ENCODE data around the gene EPGN. TPM values are rescaled to one million over a fixed set of nuclear protein-coding genes. Genes with fewer than 3 reads are reported as not detected.

The EPGN gene
- total RNA-seq, 2 experiments from 2014 or later = not detected

DNA sequence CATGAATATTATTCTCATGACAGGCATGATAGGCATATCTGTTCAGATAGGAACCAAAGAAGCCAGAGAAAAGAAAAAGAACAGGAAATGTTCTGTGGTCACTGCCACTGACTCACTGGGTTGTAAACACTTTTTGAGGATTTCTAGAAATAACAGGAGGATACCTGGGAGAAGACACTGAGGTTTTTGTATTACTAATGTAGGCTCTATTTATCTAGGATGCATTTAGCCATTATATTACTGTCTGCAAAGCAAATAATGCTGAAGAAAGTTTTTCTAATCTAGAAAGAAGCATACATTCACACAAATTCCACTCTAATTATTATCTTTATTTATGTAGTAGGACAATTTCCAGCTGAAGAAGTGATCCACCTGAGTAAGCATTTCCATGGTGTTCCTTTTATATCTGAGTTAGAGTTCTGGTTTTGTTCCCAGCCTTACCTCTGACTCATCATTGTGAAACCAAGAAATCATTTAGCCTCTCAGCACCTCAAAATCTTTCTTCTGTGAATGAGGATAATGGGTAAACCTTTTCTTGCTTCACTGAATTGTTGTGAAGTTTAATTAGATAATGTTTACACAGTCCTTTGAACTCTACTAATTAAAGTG is 40.2 kb upstream of the EPGN start:
- H2AFZ ChIP-seq (ENCODE audit: low read length) = no peak overlapping the region
- no peak overlapping the region for H3K4me3 ChIP-seq (ENCODE audit: low read depth, low read length, poor library complexity, severe bottlenecking)
- H3K9me2 ChIP-seq (ENCODE audit: insufficient read depth, low read length) = no peaks in the 10 kb centered on the region
- no peaks in the 10 kb centered on the region for H3K79me2 ChIP-seq (ENCODE audit: insufficient read depth, low read depth, low read length)
- BruUV-seq (replicated peaks) = no TSS peak
- ChIA-PET CTCF (ENCODE audit: unreplicated experiment) (no interaction called here), POLR2A (no interaction called here)
- no peaks in the 10 kb centered on the region for H4K20me1 ChIP-seq (ENCODE audit: insufficient read depth, low read length)
- H3K4me2 ChIP-seq (ENCODE audit: low read length) = no peak overlapping the region
- intact Hi-C loops (cut with micrococcal nuclease; ENCODE audit: unreplicated experiment) = no loop called here
- H3K4me1 ChIP-seq (ENCODE audit: insufficient read depth, low read length, poor library complexity, severe bottlenecking) = no peaks in the 10 kb centered on the region
- TF ChIP-seq, protein P1, sequence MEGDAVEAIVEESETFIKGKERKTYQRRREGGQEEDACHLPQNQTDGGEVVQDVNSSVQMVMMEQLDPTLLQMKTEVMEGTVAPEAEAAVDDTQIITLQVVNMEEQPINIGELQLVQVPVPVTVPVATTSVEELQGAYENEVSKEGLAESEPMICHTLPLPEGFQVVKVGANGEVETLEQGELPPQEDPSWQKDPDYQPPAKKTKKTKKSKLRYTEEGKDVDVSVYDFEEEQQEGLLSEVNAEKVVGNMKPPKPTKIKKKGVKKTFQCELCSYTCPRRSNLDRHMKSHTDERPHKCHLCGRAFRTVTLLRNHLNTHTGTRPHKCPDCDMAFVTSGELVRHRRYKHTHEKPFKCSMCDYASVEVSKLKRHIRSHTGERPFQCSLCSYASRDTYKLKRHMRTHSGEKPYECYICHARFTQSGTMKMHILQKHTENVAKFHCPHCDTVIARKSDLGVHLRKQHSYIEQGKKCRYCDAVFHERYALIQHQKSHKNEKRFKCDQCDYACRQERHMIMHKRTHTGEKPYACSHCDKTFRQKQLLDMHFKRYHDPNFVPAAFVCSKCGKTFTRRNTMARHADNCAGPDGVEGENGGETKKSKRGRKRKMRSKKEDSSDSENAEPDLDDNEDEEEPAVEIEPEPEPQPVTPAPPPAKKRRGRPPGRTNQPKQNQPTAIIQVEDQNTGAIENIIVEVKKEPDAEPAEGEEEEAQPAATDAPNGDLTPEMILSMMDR (conservative IDR thresholded peaks at IDR 0.05; ENCODE audit: low read length) = no peak
- TF ChIP-seq EZH2phosphoT487 (IDR thresholded peaks at IDR 0.05; ENCODE audit: borderline replicate concordance, low read depth, low read length) = no peak
- DNase-seq (ENCODE audit: low spot score) = no peak
- H3K9me3 ChIP-seq (ENCODE audit: low read length) = no peaks in the 10 kb centered on the region
- H3K36me3 ChIP-seq (ENCODE audit: insufficient read depth, low read length) = no peaks in the 10 kb centered on the region
- no peak overlapping the region for H3K27ac ChIP-seq (ENCODE audit: low read depth, low read length, poor library complexity, severe bottlenecking)

GRCh38 chr4:74268643-74269042 is 39.6 kb upstream of the EPGN start:
- POLR2A ChIA-PET = interaction anchor here (0.6 kb wide), 1 partner anchor 19 kb away, joined by 3 read pairs; no protein-coding TSS in a partner anchor
- no peaks in the 10 kb centered on the region for H3K9me3 ChIP-seq (ENCODE audit: low read length)
- CTCF ChIA-PET (ENCODE audit: unreplicated experiment) = no interaction called here
- no peak overlapping the region for H3K4me2 ChIP-seq (ENCODE audit: low read length)
- intact Hi-C loops (cut with micrococcal nuclease; ENCODE audit: unreplicated experiment) = no loop called here
- no peak overlapping the region for H3K4me3 ChIP-seq (ENCODE audit: low read depth, low read length, poor library complexity, severe bottlenecking)
- no peak overlapping the region for H3K27ac ChIP-seq (ENCODE audit: low read depth, low read length, poor library complexity, severe bottlenecking)
- no peak for DNase-seq (ENCODE audit: low spot score)
- TF ChIP-seq, protein P1 (conservative IDR thresholded peaks at IDR 0.05; ENCODE audit: low read length) = no peak
- TF ChIP-seq EZH2phosphoT487 (IDR thresholded peaks at IDR 0.05; ENCODE audit: borderline replicate concordance, low read depth, low read length) = no peak
- no peak overlapping the region for H2AFZ ChIP-seq (ENCODE audit: low read length)
- H3K79me2 ChIP-seq (ENCODE audit: insufficient read depth, low read depth, low read length) = no peaks in the 10 kb centered on the region
- H3K4me1 ChIP-seq (ENCODE audit: insufficient read depth, low read length, poor library complexity, severe bottlenecking) = no peaks in the 10 kb centered on the region
- H3K36me3 ChIP-seq (ENCODE audit: insufficient read depth, low read length) = no peaks in the 10 kb centered on the region
- BruUV-seq (replicated peaks) = no TSS peak
- H4K20me1 ChIP-seq (ENCODE audit: insufficient read depth, low read length) = no peaks in the 10 kb centered on the region
- H3K9me2 ChIP-seq (ENCODE audit: insufficient read depth, low read length) = no peaks in the 10 kb centered on the region

DNA sequence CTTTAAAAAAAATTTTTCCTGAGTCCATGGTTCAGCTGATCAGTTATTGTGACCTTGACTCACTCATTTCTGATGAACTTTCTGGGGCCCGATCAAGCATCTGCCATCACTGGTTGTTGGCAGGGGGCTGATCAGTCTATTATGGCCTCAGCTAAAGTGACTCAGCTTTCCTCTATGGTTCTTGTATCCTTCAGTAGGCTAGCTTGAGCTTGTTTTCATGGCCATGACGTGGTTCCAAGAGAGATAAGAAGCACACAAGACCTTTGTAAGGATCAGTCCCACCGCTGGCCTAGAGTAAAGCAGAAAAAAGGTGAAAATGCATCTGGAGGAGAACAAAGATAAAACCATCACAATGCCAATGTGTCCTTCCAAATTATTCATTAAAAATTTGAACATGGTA is 29.8 kb upstream of the EPGN start:
- Histone ChIP-seq H3K4me2 (ENCODE audit: low read length) (no peak overlapping the region), H3K9me2 (ENCODE audit: insufficient read depth, low read length) (no peaks in the 10 kb centered on the region), H3K4me1 (ENCODE audit: insufficient read depth, low read length, poor library complexity, severe bottlenecking) (no peaks in the 10 kb centered on the region), H3K36me3 (ENCODE audit: insufficient read depth, low read length) (no peaks in the 10 kb centered on the region), H3K4me3 (ENCODE audit: low read depth, low read length, poor library complexity, severe bottlenecking) (no peak overlapping the region), H2AFZ (ENCODE audit: low read length) (no peak overlapping the region), H3K9me3 (ENCODE audit: low read length) (no peaks in the 10 kb centered on the region), H4K20me1 (ENCODE audit: insufficient read depth, low read length) (no peaks in the 10 kb centered on the region), H3K79me2 (ENCODE audit: insufficient read depth, low read depth, low read length) (no peaks in the 10 kb centered on the region), H3K27ac (ENCODE audit: low read depth, low read length, poor library complexity, severe bottlenecking) (no peak overlapping the region)
- no peak for TF ChIP-seq EZH2phosphoT487 (IDR thresholded peaks at IDR 0.05; ENCODE audit: borderline replicate concordance, low read depth, low read length)
- TF ChIP-seq, protein P1 (conservative IDR thresholded peaks at IDR 0.05; ENCODE audit: low read length) = no peak
- BruUV-seq (replicated peaks) = no TSS peak
- CTCF ChIA-PET (ENCODE audit: unreplicated experiment) = no interaction called here
- no peak for DNase-seq (ENCODE audit: low spot score)
- POLR2A ChIA-PET = interaction anchor here (0.6 kb wide), 1 partner anchor 31 kb away, joined by 3 read pairs; no protein-coding TSS in a partner anchor
- intact Hi-C loops (cut with micrococcal nuclease; ENCODE audit: unreplicated experiment) = no loop called here

Data from OCI-LY7 (cell line).